IPS DF 6.9 (cell line): Measurements from ENCODE around the gene TP53I3.

Experiments used
- DNase-seq: peaks from one replicate; pipeline ENCODE4 v3.0.0-alpha.2; 2013; ENCODE audit warnings: low read depth, low spot score
- H3K27ac ChIP-seq: one replicate; pipeline ENCODE4 v1.5.1; 2013; ENCODE audit warnings: low read length, control low read depth
- H3K27me3 ChIP-seq: 2 replicates; pipeline ENCODE4 v1.6.1; 2013; ENCODE audit warnings: mild to moderate bottlenecking, low read length; ENCODE audit not compliant: control insufficient read depth, insufficient read depth
- H3K36me3 ChIP-seq: 2 replicates; pipeline ENCODE4 v1.6.1; 2013; ENCODE audit warnings: low read length; ENCODE audit not compliant: control insufficient read depth, insufficient read depth
- H3K4me1 ChIP-seq: 2 replicates; pipeline ENCODE4 v1.6.1; 2013; ENCODE audit warnings: low read length; ENCODE audit not compliant: control insufficient read depth, insufficient read depth
- H3K4me3 ChIP-seq: 2 replicates; pipeline ENCODE4 v1.5.1; 2013; ENCODE audit warnings: mild to moderate bottlenecking, low read length
- H3K9me3 ChIP-seq: 2 replicates; pipeline ENCODE4 v1.6.1; 2013; ENCODE audit warnings: low read length, inconsistent platforms; ENCODE audit not compliant: control insufficient read depth, insufficient read depth
- WGBS: extraction: QIAGEN DNeasy Blood & Tissue Kit; methylation state at CpG from one replicate; pipeline ENCODE4 v1.1.7; 2013; ENCODE audit warnings: mixed read lengths, missing lambda C conversion rate; ENCODE audit not compliant: insufficient read length, insufficient coverage; 5-methylcytosine and 5-hydroxymethylcytosine counted together

Gene TP53I3

GRCh38 chr2:24084386-24085199 lies at the start of gene TP53I3:
Gene TP53I3, minus strand, starts transcription at chr2:24084834. Its CDS starts 508 bp downstream, at chr2:24084326.
- peaks cover 4% of the 10 kb centered on the region; the same call in 1 of the 2 replicates for H3K36me3 ChIP-seq
- no peaks in the 10 kb centered on the region for H3K27me3 ChIP-seq
- no peaks in the 10 kb centered on the region for H3K9me3 ChIP-seq
- peak within 1 kb of the TSS; percentile 70; the same call in 1 of the 2 replicates for H3K4me3 ChIP-seq
- no CpG with 5 or more reads among the region's 44 CpGs for WGBS
- DNase-seq = peak; percentile 81
- peak within 1 kb of the TSS; percentile 15 for H3K27ac ChIP-seq
- peaks cover 1% of the 10 kb centered on the region; the same call in 1 of the 2 replicates for H3K4me1 ChIP-seq

- H3K36me3 ChIP-seq = no peaks in the 10 kb centered on the region
- WGBS = no CpG with 5 or more reads among the region's 3 CpGs
- H3K27ac ChIP-seq = no peak overlapping the region
- no peaks in the 10 kb centered on the region for H3K27me3 ChIP-seq
- no peak for DNase-seq
- no peaks in the 10 kb centered on the region for H3K4me1 ChIP-seq
- no peaks in the 10 kb centered on the region for H3K9me3 ChIP-seq
- no peak overlapping the region for H3K4me3 ChIP-seq
These were observed 47.9 kb upstream of the TP53I3 start for GRCh38 chr2:24132543-24132942.

- Histone ChIP-seq H3K36me3 (no peaks in the 10 kb centered on the region), H3K4me1 (no peaks in the 10 kb centered on the region), H3K9me3 (no peaks in the 10 kb centered on the region), H3K27ac (no peak overlapping the region), H3K4me3 (no peak overlapping the region), H3K27me3 (no peaks in the 10 kb centered on the region)
- no peak for DNase-seq
- no CpG with 5 or more reads among the region's 1 CpG for WGBS
These were observed 41.3 kb upstream of the TP53I3 start for GRCh38 chr2:24125956-24126355.

GRCh38 chr2:24123922-24124580 lies 39.4 kb upstream of the TP53I3 start:
- Histone ChIP-seq H3K4me3 (peak overlapping the region; percentile 73; the same call in 1 of the 2 replicates), H3K9me3 (no peaks in the 10 kb centered on the region), H3K27ac (no peak overlapping the region), H3K36me3 (no peaks in the 10 kb centered on the region), H3K4me1 (no peaks in the 10 kb centered on the region), H3K27me3 (no peaks in the 10 kb centered on the region)
- WGBS = no CpG with 5 or more reads among the region's 9 CpGs
- DNase-seq = no peak

- Histone ChIP-seq H3K27ac (no peak within 1 kb of the TSS), H3K4me3 (peak within 1 kb of the TSS; percentile 73), H3K27me3 (no peaks in the 10 kb centered on the region), H3K4me1 (no peaks in the 10 kb centered on the region), H3K9me3 (no peaks in the 10 kb centered on the region), H3K36me3 (no peaks in the 10 kb centered on the region)
- no peak for DNase-seq
- no CpG with 5 or more reads among the region's 103 CpGs for WGBS
These were observed 38.7 kb upstream of the TP53I3 start, which contains the start of the genes FAM228B and PFN4 for GRCh38 chr2:24123195-24123921. Gene FAM228B, plus strand, starts transcription at chr2:24123469. Its CDS starts 893 bp downstream, at chr2:24124362. Gene PFN4, minus strand, starts transcription at chr2:24123334. Its CDS starts 799 bp downstream, at chr2:24122535.

- Histone ChIP-seq H3K36me3 (no peaks in the 10 kb centered on the region), H3K4me1 (no peaks in the 10 kb centered on the region), H3K27ac (no peak overlapping the region), H3K9me3 (no peaks in the 10 kb centered on the region), H3K4me3 (peak overlapping the region; percentile 73; the same call in 1 of the 2 replicates), H3K27me3 (no peaks in the 10 kb centered on the region)
- DNase-seq = no peak
- WGBS = no CpG with 5 or more reads among the region's 15 CpGs
These were observed 37.9 kb upstream of the TP53I3 start for GRCh38 chr2:24122366-24123194.

GRCh38 chr2:24121469-24121868 lies 36.8 kb upstream of the TP53I3 start:
- H3K9me3 ChIP-seq = no peaks in the 10 kb centered on the region
- no peaks in the 10 kb centered on the region for H3K4me1 ChIP-seq
- H3K36me3 ChIP-seq = no peaks in the 10 kb centered on the region
- WGBS = no CpG with 5 or more reads among the region's 4 CpGs
- H3K4me3 ChIP-seq = no peak overlapping the region
- H3K27me3 ChIP-seq = no peaks in the 10 kb centered on the region
- no peak overlapping the region for H3K27ac ChIP-seq
- DNase-seq = no peak

- no CpG with 5 or more reads among the region's 5 CpGs for WGBS
- Histone ChIP-seq H3K27ac (no peak overlapping the region), H3K36me3 (no peaks in the 10 kb centered on the region), H3K4me3 (no peak overlapping the region), H3K9me3 (no peaks in the 10 kb centered on the region), H3K4me1 (no peaks in the 10 kb centered on the region), H3K27me3 (no peaks in the 10 kb centered on the region)
- no peak for DNase-seq
These were observed 36.4 kb upstream of the TP53I3 start for GRCh38 chr2:24121066-24121465.

GRCh38 chr2:24117902-24118301 lies 33.3 kb upstream of the TP53I3 start:
- no peaks in the 10 kb centered on the region for H3K36me3 ChIP-seq
- H3K4me3 ChIP-seq = no peak overlapping the region
- DNase-seq = no peak
- WGBS = no CpG with 5 or more reads among the region's 1 CpG
- H3K27me3 ChIP-seq = no peaks in the 10 kb centered on the region
- no peaks in the 10 kb centered on the region for H3K9me3 ChIP-seq
- no peaks in the 10 kb centered on the region for H3K4me1 ChIP-seq
- no peak overlapping the region for H3K27ac ChIP-seq
